CD4-positive, alpha-beta memory T cell (primary cell): ENCODE data around the gene ASPN. TPM values are rescaled to one million over a fixed set of nuclear protein-coding genes. Genes with fewer than 3 reads are reported as not detected.
"Not testable (repeated sequence)": the region's sequence is repeated elsewhere in the genome, so short reads cannot be mapped to it uniquely, and the experiment has no call there.

ENCODE experiments used
- CTCF ChIA-PET: fragments of 350-600 bp; sonication (Branson Sonifier 250); formaldehyde crosslinking; loops from one replicate; lab custom pipeline; 2021; ENCODE audit warnings: inconsistent platforms; ENCODE audit not compliant: partially characterized antibody; lab: Charles Lee
- POLR2A ChIA-PET: fragments of 350-600 bp; sonication (Branson Sonifier 250); formaldehyde crosslinking; loops from one replicate; lab custom pipeline; 2021; ENCODE audit not compliant: partially characterized antibody; lab: Charles Lee
- DNase-seq, 5 donors: peaks; one replicate each; pipeline versions ENCODE4 v3.0.0 to v3.0.0-alpha.2; 2020 to 2022; ENCODE audit warnings: mixed read lengths in 1 of 5
- H3K27ac ChIP-seq: one replicate; pipeline ENCODE4 v1.7.0; 2013; ENCODE audit warnings: low read depth, low read length
- H3K27me3 ChIP-seq: 2 replicates; pipeline ENCODE4 v1.7.0; 2013; ENCODE audit warnings: mild to moderate bottlenecking, low read length, moderate library complexity; ENCODE audit not compliant: insufficient read depth
- H3K36me3 ChIP-seq: 2 replicates; pipeline ENCODE4 v1.7.0; 2013; ENCODE audit warnings: mild to moderate bottlenecking, low read length, moderate library complexity; ENCODE audit not compliant: insufficient read depth
- H3K4me1 ChIP-seq: 2 replicates; pipeline ENCODE4 v1.7.0; 2013; ENCODE audit warnings: mild to moderate bottlenecking, low read length, moderate library complexity; ENCODE audit not compliant: insufficient read depth
- H3K4me3 ChIP-seq, 2 donors: one replicate each; pipeline ENCODE4 v1.7.0; 2013; ENCODE audit warnings: low read length in 2 of 2, mild to moderate bottlenecking in 1 of 2
- H3K9me3 ChIP-seq, 2 donors: one replicate each; pipeline ENCODE4 v1.7.0; 2013; ENCODE audit warnings: low read length in 2 of 2, control low read depth in 1 of 2; ENCODE audit not compliant: control insufficient read depth in 1 of 2
- H3K27ac Mint-ChIP-seq, 7 donors: one replicate each; pipeline ENCODE4 v1.8.0; 2020 to 2021; ENCODE audit warnings: mixed read lengths in 7 of 7, mild to moderate bottlenecking in 6 of 7, inconsistent platforms in 3 of 7, moderate library complexity in 3 of 7
- H3K27me3 Mint-ChIP-seq, 2 donors: one replicate each; pipeline ENCODE4 v1.8.0; 2020 to 2021; ENCODE audit warnings: mixed read lengths in 2 of 2
- H3K36me3 Mint-ChIP-seq, 2 donors: one replicate each; pipeline ENCODE4 v1.8.0; 2020 to 2021; ENCODE audit warnings: mixed read lengths in 2 of 2, inconsistent platforms in 1 of 2, mild to moderate bottlenecking in 1 of 2
- H3K4me1 Mint-ChIP-seq, 4 donors: one replicate each; pipeline ENCODE4 v1.8.0; 2020 to 2021; ENCODE audit warnings: mixed read lengths in 4 of 4, mild to moderate bottlenecking in 1 of 4
- H3K4me3 Mint-ChIP-seq, 8 donors: one replicate each; pipeline ENCODE4 v1.8.0; 2020 to 2021; ENCODE audit warnings: mixed read lengths in 8 of 8, mild to moderate bottlenecking in 7 of 8, moderate library complexity in 6 of 8, inconsistent platforms in 3 of 8
- H3K9me3 Mint-ChIP-seq, 8 donors: one replicate each; pipeline ENCODE4 v1.8.0; 2020 to 2021; ENCODE audit warnings: mixed read lengths in 8 of 8, mild to moderate bottlenecking in 5 of 8, inconsistent platforms in 3 of 8, moderate library complexity in 1 of 8
- intact Hi-C: fragments of 100-400 bp; cut with micrococcal nuclease; formaldehyde crosslinking; loops from one replicate; pipeline ENCODE4 v1.15.1; 2023
- polyA plus RNA-seq, 2 donors: library from polyadenylated mRNA; unstranded; fragments of 300-500 nt; fragmentation: Illumina TruSeq; gene quantifications; one replicate each; pipeline ENCODE4 v1.2.3, GENCODE V29; 2021
- total RNA-seq, 2 experiments: library from RNA; stranded (reverse); gene quantifications; one replicate each; pipeline ENCODE4 v1.2.3, GENCODE V29; 2021

ASPN gene
- total and polyA plus RNA-seq, 4 experiments from 2014 or later: not detected

GRCh38 chr9:92422611-92423338, 59.5 kb downstream of the ASPN start:
- intact Hi-C loops: no loop called here
- H3K4me1 ChIP-seq: no peaks in the 10 kb centered on the region
- H3K9me3 ChIP-seq: no peaks in the 10 kb centered on the region
- no peaks in the 10 kb centered on the region for H3K27me3 ChIP-seq
- no peak overlapping the region for H3K4me3 Mint-ChIP-seq
- H3K4me1 Mint-ChIP-seq: peaks cover 0 to 1% (median 0%) of the 10 kb centered on the region in 4 donors
- no peak overlapping the region for H3K27ac Mint-ChIP-seq
- H3K9me3 Mint-ChIP-seq: no peaks in the 10 kb centered on the region
- no peaks in the 10 kb centered on the region for H3K27me3 Mint-ChIP-seq
- ChIA-PET POLR2A (no interaction called here), CTCF (no interaction called here)
- no peak for DNase-seq
- no peak overlapping the region for H3K27ac ChIP-seq
- no peaks in the 10 kb centered on the region for H3K36me3 ChIP-seq
- no peak overlapping the region for H3K4me3 ChIP-seq
- peaks cover 0 to 5% of the 10 kb centered on the region in 2 donors for H3K36me3 Mint-ChIP-seq

DNA sequence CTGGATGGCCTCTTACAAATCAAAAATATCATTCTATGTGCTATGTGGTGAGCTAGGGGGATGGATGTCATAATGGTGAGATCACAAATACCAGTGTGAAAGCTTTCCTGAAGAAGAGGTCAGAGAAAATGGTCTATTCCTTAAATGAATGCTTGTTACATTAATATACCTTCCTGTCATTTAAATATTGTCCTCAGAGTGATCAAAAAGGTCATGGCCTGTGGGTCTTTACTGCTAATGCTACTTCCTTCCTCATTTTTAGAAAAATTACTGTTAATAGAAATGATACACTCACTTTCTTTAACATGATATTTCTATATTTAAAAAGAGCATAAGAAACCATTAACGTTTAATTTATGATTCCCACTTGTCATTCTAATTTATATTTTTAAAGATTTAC, 67.7 kb downstream of the ASPN start:
- POLR2A ChIA-PET: no interaction called here

DNA sequence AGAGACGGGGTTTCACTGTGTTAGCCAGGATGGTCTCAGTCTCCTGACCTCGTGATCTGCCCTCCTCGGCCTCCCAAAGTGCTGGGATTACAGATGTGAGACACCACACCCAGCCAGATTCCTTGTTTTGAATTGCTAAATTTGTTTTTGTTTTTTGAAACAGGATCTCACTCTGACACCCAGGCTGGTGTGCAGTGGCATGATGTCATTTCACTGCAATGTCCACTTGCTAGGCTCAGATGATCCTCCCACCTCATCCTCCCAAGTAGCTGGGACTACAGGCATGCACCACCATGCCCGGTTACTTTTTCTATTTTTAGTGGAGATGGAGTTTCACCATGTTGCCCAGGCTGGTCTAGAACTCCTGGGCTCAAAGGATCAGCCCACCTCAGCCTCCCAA, 71.1 kb downstream of the ASPN start:
- peaks cover 9 to 13% (median 12%) of the 10 kb centered on the region in 4 donors for H3K4me1 Mint-ChIP-seq
- H3K27me3 ChIP-seq, H3K27ac Mint-ChIP-seq, DNase-seq, POLR2A ChIA-PET, H3K4me3 Mint-ChIP-seq, H3K27me3 Mint-ChIP-seq, H3K9me3 Mint-ChIP-seq, H3K36me3 Mint-ChIP-seq, H3K4me3 ChIP-seq, H3K27ac ChIP-seq, intact Hi-C loops, H3K36me3 ChIP-seq, CTCF ChIA-PET, H3K9me3 ChIP-seq: not testable (repeated sequence)
- H3K4me1 ChIP-seq: peaks cover 15% of the 10 kb centered on the region

More for the DNA sequence above, 67.7 kb downstream of the ASPN start:
- CTCF ChIA-PET: no interaction called here
- Histone ChIP-seq H3K27me3 (no peaks in the 10 kb centered on the region), H3K4me3 (no peak overlapping the region), H3K4me1 (no peaks in the 10 kb centered on the region), H3K9me3 (no peaks in the 10 kb centered on the region), H3K27ac (no peak overlapping the region), H3K36me3 (no peaks in the 10 kb centered on the region)
- Mint-ChIP-seq H3K27ac (no peak overlapping the region), H3K27me3 (no peaks in the 10 kb centered on the region), H3K36me3 (no peaks in the 10 kb centered on the region), H3K9me3 (peaks cover 0 to 3% (median 0%) of the 10 kb centered on the region in 8 donors), H3K4me1 (peaks cover 0 to 1% (median 0%) of the 10 kb centered on the region in 4 donors), H3K4me3 (no peak overlapping the region)
- intact Hi-C loops: no loop called here
- no peak for DNase-seq

DNA sequence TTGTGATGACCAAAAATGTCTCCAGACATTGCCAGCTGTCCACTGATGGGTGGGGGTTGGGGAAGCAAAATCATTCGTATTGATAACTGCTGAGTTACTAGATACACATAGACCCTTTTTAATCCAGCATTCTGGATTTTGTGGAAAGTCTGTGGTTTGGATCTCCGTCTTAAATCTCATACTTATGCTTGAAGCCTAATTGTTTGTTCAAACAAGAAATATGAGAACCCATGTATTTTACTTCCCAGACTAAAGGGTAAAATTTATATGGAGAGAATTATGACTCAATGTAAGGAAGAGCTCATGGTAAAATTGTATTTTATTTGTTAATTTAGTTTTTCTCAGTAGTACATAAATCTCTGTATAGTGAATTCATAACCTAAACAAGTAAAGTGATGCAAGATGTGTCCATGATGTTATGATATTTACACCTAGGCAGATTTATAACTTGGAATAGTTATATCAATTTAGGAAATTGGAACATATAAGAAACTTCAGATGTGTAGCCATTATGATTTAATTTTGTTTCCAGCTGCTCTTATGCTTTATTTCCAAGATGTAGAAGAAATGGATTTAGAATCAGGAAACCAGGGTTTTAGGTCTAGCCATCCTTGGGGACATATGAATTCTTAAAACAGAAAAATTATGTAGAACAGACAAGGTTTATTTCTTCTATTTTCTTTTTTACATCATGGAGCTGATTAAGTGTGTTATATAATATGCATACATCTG, 73.4 kb downstream of the ASPN start:
- H3K4me1 ChIP-seq: peaks cover 32% of the 10 kb centered on the region
- CTCF ChIA-PET: interaction anchor here (0.6 kb wide), 1 partner anchor 30 kb away, joined by 3 read pairs; no protein-coding TSS in a partner anchor
- H3K36me3 ChIP-seq: no peaks in the 10 kb centered on the region
- intact Hi-C loops: no loop called here
- Mint-ChIP-seq H3K4me1 (peaks cover 19 to 28% (median 22%) of the 10 kb centered on the region in 4 donors), H3K27ac (no peak overlapping the region), H3K36me3 (no peaks in the 10 kb centered on the region), H3K9me3 (peaks cover 0 to 3% (median 0%) of the 10 kb centered on the region in 8 donors), H3K27me3 (no peaks in the 10 kb centered on the region), H3K4me3 (peak overlapping the region in 1 of 8 donors; percentile 5)
- POLR2A ChIA-PET: no interaction called here
- no peaks in the 10 kb centered on the region for H3K27me3 ChIP-seq
- no peak overlapping the region for H3K4me3 ChIP-seq
- H3K9me3 ChIP-seq: no peaks in the 10 kb centered on the region
- H3K27ac ChIP-seq: no peak overlapping the region
- no peak for DNase-seq

DNA sequence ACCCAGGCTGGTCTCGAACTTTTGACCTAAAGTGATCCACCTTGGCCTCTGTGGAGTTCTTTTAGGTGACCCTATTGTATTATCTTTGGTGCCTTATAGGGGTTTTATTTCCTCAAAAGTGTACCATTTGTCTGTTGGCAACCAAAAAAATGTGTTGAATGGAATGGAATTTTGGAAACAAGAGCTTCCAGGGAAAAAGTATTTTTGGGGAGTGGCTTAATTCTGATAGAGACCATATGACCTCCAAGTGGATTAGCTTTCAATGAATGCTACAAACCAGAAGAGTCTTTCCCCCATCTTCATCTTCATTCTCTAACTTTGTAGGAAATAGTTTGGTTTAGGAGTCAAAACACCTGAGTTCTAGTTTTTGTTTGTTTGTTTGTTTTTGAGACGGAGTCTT, 74.5 kb downstream of the ASPN start:
- ChIA-PET POLR2A (no interaction called here), CTCF (no interaction called here)
- no peaks in the 10 kb centered on the region for H3K9me3 Mint-ChIP-seq

GRCh38 chr9:92406477-92406876, 75.8 kb downstream of the ASPN start:
- Mint-ChIP-seq H3K4me3 (peak overlapping the region; percentile 32 to 78 (median 64)), H3K27ac (peak overlapping the region; percentile 47 to 89 (median 81)), H3K9me3 (peaks cover 0 to 2% (median 0%) of the 10 kb centered on the region in 8 donors), H3K27me3 (no peaks in the 10 kb centered on the region), H3K4me1 (peaks cover 19 to 28% (median 22%) of the 10 kb centered on the region in 4 donors), H3K36me3 (no peaks in the 10 kb centered on the region)
- ChIA-PET POLR2A (interaction anchor here (0.6 to 1.1 kb wide), 2 partner anchors 24 to 81 kb away, joined by 3 to 7 read pairs; partner anchors contain the start of genes CENPP and NOL8), CTCF (no interaction called here)
- Histone ChIP-seq H3K4me1 (peaks cover 33% of the 10 kb centered on the region), H3K27ac (no peak overlapping the region), H3K27me3 (no peaks in the 10 kb centered on the region), H3K4me3 (peak overlapping the region in 1 of 2 donors; percentile 62), H3K36me3 (no peaks in the 10 kb centered on the region), H3K9me3 (no peaks in the 10 kb centered on the region)
- peak; percentile 29 to 42 (median 32) for DNase-seq
- intact Hi-C loops: no loop called here

More for the DNA sequence above, 74.5 kb downstream of the ASPN start:
- Mint-ChIP-seq H3K27me3 (no peaks in the 10 kb centered on the region), H3K36me3 (no peaks in the 10 kb centered on the region), H3K27ac (peak overlapping the region in 1 of 7 donors; percentile 17), H3K4me1 (peaks cover 19 to 28% (median 22%) of the 10 kb centered on the region in 4 donors), H3K4me3 (no peak overlapping the region)
- no peaks in the 10 kb centered on the region for H3K27me3 ChIP-seq
- no peaks in the 10 kb centered on the region for H3K9me3 ChIP-seq
- peaks cover 33% of the 10 kb centered on the region for H3K4me1 ChIP-seq
- no peaks in the 10 kb centered on the region for H3K36me3 ChIP-seq
- DNase-seq: no peak
- no peak overlapping the region for H3K27ac ChIP-seq
- no peak overlapping the region for H3K4me3 ChIP-seq
- intact Hi-C loops: no loop called here
